OCI-LY7 (cell line): Measurements from ENCODE around the gene CD274. TPM values are rescaled to one million over a fixed set of nuclear protein-coding genes. Genes with fewer than 3 reads are reported as not detected.

Source experiments
- BruUV-seq: library from RNA; stranded (reverse); fragments of 400-500 nt; replicated peaks from 2 replicates; lab custom pipeline; 2021; lab: Mats Ljungman, UMichigan
- CTCF ChIA-PET: fragments of 300-600 bp; sonication (Branson Sonifier 250); formaldehyde crosslinking; loops from one replicate; lab custom pipeline; 2022; ENCODE audit warnings: antibody characterized with exemption; ENCODE audit not compliant: unreplicated experiment; lab: Charles Lee
- POLR2A ChIA-PET: fragments of 300-600 bp; sonication (Branson Sonifier 250); formaldehyde crosslinking; loops from one replicate; lab custom pipeline; 2022; ENCODE audit warnings: antibody characterized with exemption; lab: Charles Lee
- DNase-seq: peaks from one replicate; pipeline ENCODE4 v3.0.0-alpha.2; 2015; ENCODE audit warnings: low spot score
- H2AFZ ChIP-seq: fragments of 200-600 bp; sonication (generic), shearing (Covaris generic); 2 replicates; pipeline ENCODE4 v1.6.1; 2014; ENCODE audit warnings: mild to moderate bottlenecking, antibody characterized with exemption, low read length, moderate library complexity
- H3K27ac ChIP-seq: fragments of 200-600 bp; sonication (generic); 2 replicates; pipeline ENCODE4 v1.5.1; 2014; ENCODE audit warnings: mixed run types, low read depth, mild to moderate bottlenecking, moderate library complexity, low read length, inconsistent platforms; ENCODE audit not compliant: poor library complexity, severe bottlenecking
- H3K36me3 ChIP-seq: fragments of 200-600 bp; sonication (generic); 2 replicates; pipeline ENCODE4 v1.6.1; 2014; ENCODE audit warnings: mild to moderate bottlenecking, antibody characterized with exemption, low read length, moderate library complexity, mixed read lengths; ENCODE audit not compliant: insufficient read depth
- H3K4me1 ChIP-seq: fragments of 200-600 bp; sonication (generic); 2 replicates; pipeline ENCODE4 v1.5.1; 2014; ENCODE audit warnings: mild to moderate bottlenecking, low read length; ENCODE audit not compliant: insufficient read depth, poor library complexity, severe bottlenecking
- H3K4me2 ChIP-seq: fragments of 200-600 bp; sonication (generic); 2 replicates; pipeline ENCODE4 v1.6.1; 2014; ENCODE audit warnings: mild to moderate bottlenecking, low read length
- H3K4me3 ChIP-seq: fragments of 200-600 bp; sonication (generic); 2 replicates; pipeline ENCODE4 v1.5.1; 2014; ENCODE audit warnings: mild to moderate bottlenecking, low read depth, low read length; ENCODE audit not compliant: poor library complexity, severe bottlenecking
- H3K79me2 ChIP-seq: fragments of 200-600 bp; sonication (generic); 2 replicates; pipeline ENCODE4 v1.6.1; 2016; ENCODE audit warnings: low read depth, mild to moderate bottlenecking, low read length, moderate library complexity, mixed read lengths; ENCODE audit not compliant: insufficient read depth
- H3K9me2 ChIP-seq: fragments of 200-600 bp; sonication (generic); 2 replicates; pipeline ENCODE4 v1.6.1; 2016; ENCODE audit warnings: mild to moderate bottlenecking, low read length, mixed read lengths; ENCODE audit not compliant: insufficient read depth
- H3K9me3 ChIP-seq: fragments of 200-600 bp; sonication (generic); 2 replicates; pipeline ENCODE4 v1.6.1; 2014; ENCODE audit warnings: mild to moderate bottlenecking, mixed run types, low read length, mixed read lengths
- H4K20me1 ChIP-seq: fragments of 200-600 bp; sonication (generic); 2 replicates; pipeline ENCODE4 v1.6.1; 2014; ENCODE audit warnings: mild to moderate bottlenecking, antibody characterized with exemption, low read length, moderate library complexity, mixed read lengths; ENCODE audit not compliant: insufficient read depth
- CTCF ChIP-seq: fragments of 200-600 bp; sonication (generic); conservative IDR thresholded peaks from 2 replicates; pipeline ENCODE4 v1.5.1; 2014; ENCODE audit warnings: mild to moderate bottlenecking, antibody characterized with exemption, low read length, moderate library complexity, mixed read lengths
- EZH2phosphoT487 ChIP-seq: fragments of 200-600 bp; sonication (generic); IDR thresholded peaks from 2 replicates; pipeline ENCODE4 v1.6.1; 2018; ENCODE audit warnings: low read depth, borderline replicate concordance, mild to moderate bottlenecking, mixed run types, antibody characterized with exemption, low read length, moderate library complexity, mixed read lengths
- intact Hi-C: fragments of 100-400 bp; cut with micrococcal nuclease; formaldehyde crosslinking; loops from one replicate; pipeline ENCODE4 v1.10.0; 2022; ENCODE audit not compliant: unreplicated experiment
- total RNA-seq, 2 experiments: library from RNA; depleted of rRNA in 1 of 2; stranded (reverse); fragments of >200 nt in 1 of 2; shearing (Covaris generic) in 1 of 2; gene quantifications; 2 replicates each; pipeline ENCODE4 v1.2.3, GENCODE V29; 2014 to 2022

The CD274 gene
- total RNA-seq, 2 experiments from 2014 or later = 0.15 to 0.57 TPM

GRCh38 chr9:5440426-5440825 lies 9.9 kb upstream of the CD274 start:
- DNase-seq = no peak
- CTCF ChIA-PET = interaction anchor here (1.5 kb wide), 1 partner anchor 148 kb away, joined by 3 read pairs; no protein-coding TSS in a partner anchor
- Histone ChIP-seq H3K27ac (no peak overlapping the region), H4K20me1 (no peaks in the 10 kb centered on the region), H3K4me2 (no peak overlapping the region), H3K4me1 (peaks cover 41% of the 10 kb centered on the region), H3K36me3 (peaks cover 11% of the 10 kb centered on the region), H3K9me2 (no peaks in the 10 kb centered on the region), H3K9me3 (no peaks in the 10 kb centered on the region; the same call in 1 of the 2 replicates), H3K4me3 (no peak overlapping the region), H2AFZ (no peak overlapping the region), H3K79me2 (peaks cover 3% of the 10 kb centered on the region; the same call in 1 of the 2 replicates)
- TF ChIP-seq EZH2phosphoT487 = no peak
- TF ChIP-seq CTCF = no peak
- no TSS peak for BruUV-seq
- POLR2A ChIA-PET = interaction anchor here (1.1 to 5.0 kb wide), 5 partner anchors 10 to 147 kb away, joined by 3 to 36 read pairs (median 4); partner anchors contain the start of gene CD274
- intact Hi-C loops = no loop called here

GRCh38 chr9:5441043-5441442 lies 9.3 kb upstream of the CD274 start:
- Histone ChIP-seq H2AFZ (no peak overlapping the region), H3K4me1 (peaks cover 40% of the 10 kb centered on the region), H3K9me2 (no peaks in the 10 kb centered on the region), H3K36me3 (peaks cover 4% of the 10 kb centered on the region), H3K9me3 (no peaks in the 10 kb centered on the region; the same call in 1 of the 2 replicates), H4K20me1 (no peaks in the 10 kb centered on the region), H3K79me2 (peaks cover 3% of the 10 kb centered on the region; the same call in 1 of the 2 replicates), H3K27ac (no peak overlapping the region), H3K4me2 (no peak overlapping the region), H3K4me3 (no peak overlapping the region)
- BruUV-seq = no TSS peak
- intact Hi-C loops = no loop called here
- no peak for DNase-seq
- POLR2A ChIA-PET = interaction anchor here (1.1 to 5.0 kb wide), 5 partner anchors 9 to 147 kb away, joined by 3 to 36 read pairs (median 4); partner anchors contain the start of gene CD274
- no peak for TF ChIP-seq CTCF
- TF ChIP-seq EZH2phosphoT487 = no peak
- CTCF ChIA-PET = no interaction called here

GRCh38 chr9:5442400-5443011 lies 7.8 kb upstream of the CD274 start:
- no peaks in the 10 kb centered on the region for H3K36me3 ChIP-seq
- H3K4me1 ChIP-seq = peaks cover 29% of the 10 kb centered on the region
- H3K79me2 ChIP-seq = no peaks in the 10 kb centered on the region
- no peak overlapping the region for H3K27ac ChIP-seq
- ChIA-PET POLR2A (interaction anchor here (0.5 to 2.1 kb wide), 9 partner anchors 10 to 1756 kb away, joined by 3 to 13 read pairs (median 3); no protein-coding TSS in a partner anchor), CTCF (interaction anchor here (0.5 to 1.0 kb wide), 2 partner anchors 436 to 457 kb away, joined by 3 to 4 read pairs; partner anchors contain the start of gene JAK2)
- no peak overlapping the region for H3K4me3 ChIP-seq
- BruUV-seq = no TSS peak
- DNase-seq = peak; percentile 76
- no peak overlapping the region for H3K4me2 ChIP-seq
- H4K20me1 ChIP-seq = no peaks in the 10 kb centered on the region
- no peaks in the 10 kb centered on the region; the same call in 1 of the 2 replicates for H3K9me3 ChIP-seq
- H2AFZ ChIP-seq = no peak overlapping the region
- intact Hi-C loops = loop anchor here (1.0 kb wide), 1 partner anchor 256 kb away; no protein-coding TSS in a partner anchor
- H3K9me2 ChIP-seq = no peaks in the 10 kb centered on the region
- TF ChIP-seq CTCF (peak; percentile 85), EZH2phosphoT487 (no peak)
